ENCODE data around the gene SLC12A7.

Gene SLC12A7

DNA sequence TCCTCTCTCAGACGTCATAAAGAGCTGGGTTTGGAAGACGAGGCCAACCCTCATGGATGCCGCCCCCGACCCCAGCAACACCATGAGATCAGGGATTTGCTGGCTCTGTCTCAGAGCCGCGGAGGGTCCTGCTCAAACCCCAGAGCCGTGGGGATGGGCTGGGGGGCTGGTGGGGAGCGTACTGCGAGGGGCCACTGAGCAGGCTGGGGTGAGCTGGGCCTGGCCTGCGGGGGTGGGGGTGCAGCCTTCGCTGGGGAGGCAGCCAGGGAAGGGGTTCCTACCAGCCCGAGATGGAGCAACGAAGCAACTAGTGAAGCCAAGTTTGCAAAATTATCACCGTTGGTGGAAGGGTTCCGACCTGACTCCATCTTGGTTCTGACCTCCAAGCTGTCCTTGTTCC, 5.1 kb upstream of the SLC12A7 start:
- CTCF ChIA-PET, result interaction anchor here (0.9 to 3.0 kb wide), 5 partner anchors 19 to 106 kb away, joined by 3 to 18 read pairs (median 4); no protein-coding TSS in a partner anchor
- POLR2A ChIA-PET, result interaction anchor here (1.1 to 2.9 kb wide), 5 partner anchors 8 to 227 kb away, joined by 4 to 10 read pairs (median 6); no protein-coding TSS in a partner anchor
- no peak overlapping the region for H3K27ac ChIP-seq (ENCODE audit: extremely low read depth, low read depth, low read length)
- H3K9me3 ChIP-seq (ENCODE audit: control insufficient read depth, insufficient read depth, low read depth, low read length), result no peaks in the 10 kb centered on the region
- H3K4me1 ChIP-seq (ENCODE audit: control insufficient read depth, insufficient read depth, low read length), result peaks cover 16% of the 10 kb centered on the region
- TF ChIP-seq, protein P1, sequence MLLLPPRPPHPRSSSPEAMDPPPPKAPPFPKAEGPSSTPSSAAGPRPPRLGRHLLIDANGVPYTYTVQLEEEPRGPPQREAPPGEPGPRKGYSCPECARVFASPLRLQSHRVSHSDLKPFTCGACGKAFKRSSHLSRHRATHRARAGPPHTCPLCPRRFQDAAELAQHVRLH (tag by site-specific recombination; IDR thresholded peaks at IDR 0.05), result no peak
- no peak for TF ChIP-seq ZNF555 (tag by site-specific recombination; conservative IDR thresholded peaks at IDR 0.05)
- TF ChIP-seq SP7 (tag by site-specific recombination; IDR thresholded peaks at IDR 0.05), result no peak
- TF ChIP-seq, protein P2, sequence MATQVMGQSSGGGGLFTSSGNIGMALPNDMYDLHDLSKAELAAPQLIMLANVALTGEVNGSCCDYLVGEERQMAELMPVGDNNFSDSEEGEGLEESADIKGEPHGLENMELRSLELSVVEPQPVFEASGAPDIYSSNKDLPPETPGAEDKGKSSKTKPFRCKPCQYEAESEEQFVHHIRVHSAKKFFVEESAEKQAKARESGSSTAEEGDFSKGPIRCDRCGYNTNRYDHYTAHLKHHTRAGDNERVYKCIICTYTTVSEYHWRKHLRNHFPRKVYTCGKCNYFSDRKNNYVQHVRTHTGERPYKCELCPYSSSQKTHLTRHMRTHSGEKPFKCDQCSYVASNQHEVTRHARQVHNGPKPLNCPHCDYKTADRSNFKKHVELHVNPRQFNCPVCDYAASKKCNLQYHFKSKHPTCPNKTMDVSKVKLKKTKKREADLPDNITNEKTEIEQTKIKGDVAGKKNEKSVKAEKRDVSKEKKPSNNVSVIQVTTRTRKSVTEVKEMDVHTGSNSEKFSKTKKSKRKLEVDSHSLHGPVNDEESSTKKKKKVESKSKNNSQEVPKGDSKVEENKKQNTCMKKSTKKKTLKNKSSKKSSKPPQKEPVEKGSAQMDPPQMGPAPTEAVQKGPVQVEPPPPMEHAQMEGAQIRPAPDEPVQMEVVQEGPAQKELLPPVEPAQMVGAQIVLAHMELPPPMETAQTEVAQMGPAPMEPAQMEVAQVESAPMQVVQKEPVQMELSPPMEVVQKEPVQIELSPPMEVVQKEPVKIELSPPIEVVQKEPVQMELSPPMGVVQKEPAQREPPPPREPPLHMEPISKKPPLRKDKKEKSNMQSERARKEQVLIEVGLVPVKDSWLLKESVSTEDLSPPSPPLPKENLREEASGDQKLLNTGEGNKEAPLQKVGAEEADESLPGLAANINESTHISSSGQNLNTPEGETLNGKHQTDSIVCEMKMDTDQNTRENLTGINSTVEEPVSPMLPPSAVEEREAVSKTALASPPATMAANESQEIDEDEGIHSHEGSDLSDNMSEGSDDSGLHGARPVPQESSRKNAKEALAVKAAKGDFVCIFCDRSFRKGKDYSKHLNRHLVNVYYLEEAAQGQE (tag by site-specific recombination; IDR thresholded peaks at IDR 0.05), result no peak
- TF ChIP-seq, protein P3, sequence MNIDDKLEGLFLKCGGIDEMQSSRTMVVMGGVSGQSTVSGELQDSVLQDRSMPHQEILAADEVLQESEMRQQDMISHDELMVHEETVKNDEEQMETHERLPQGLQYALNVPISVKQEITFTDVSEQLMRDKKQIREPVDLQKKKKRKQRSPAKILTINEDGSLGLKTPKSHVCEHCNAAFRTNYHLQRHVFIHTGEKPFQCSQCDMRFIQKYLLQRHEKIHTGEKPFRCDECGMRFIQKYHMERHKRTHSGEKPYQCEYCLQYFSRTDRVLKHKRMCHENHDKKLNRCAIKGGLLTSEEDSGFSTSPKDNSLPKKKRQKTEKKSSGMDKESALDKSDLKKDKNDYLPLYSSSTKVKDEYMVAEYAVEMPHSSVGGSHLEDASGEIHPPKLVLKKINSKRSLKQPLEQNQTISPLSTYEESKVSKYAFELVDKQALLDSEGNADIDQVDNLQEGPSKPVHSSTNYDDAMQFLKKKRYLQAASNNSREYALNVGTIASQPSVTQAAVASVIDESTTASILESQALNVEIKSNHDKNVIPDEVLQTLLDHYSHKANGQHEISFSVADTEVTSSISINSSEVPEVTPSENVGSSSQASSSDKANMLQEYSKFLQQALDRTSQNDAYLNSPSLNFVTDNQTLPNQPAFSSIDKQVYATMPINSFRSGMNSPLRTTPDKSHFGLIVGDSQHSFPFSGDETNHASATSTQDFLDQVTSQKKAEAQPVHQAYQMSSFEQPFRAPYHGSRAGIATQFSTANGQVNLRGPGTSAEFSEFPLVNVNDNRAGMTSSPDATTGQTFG (tag by site-specific recombination; IDR thresholded peaks at IDR 0.05; ENCODE audit: borderline replicate concordance), result no peak
- TF ChIP-seq ZNF621 (tag by site-specific recombination; IDR thresholded peaks at IDR 0.05), result no peak
- TF ChIP-seq ZNF610 (tag by site-specific recombination; IDR thresholded peaks at IDR 0.05; ENCODE audit: borderline replicate concordance), result no peak
- TF ChIP-seq, protein P4, sequence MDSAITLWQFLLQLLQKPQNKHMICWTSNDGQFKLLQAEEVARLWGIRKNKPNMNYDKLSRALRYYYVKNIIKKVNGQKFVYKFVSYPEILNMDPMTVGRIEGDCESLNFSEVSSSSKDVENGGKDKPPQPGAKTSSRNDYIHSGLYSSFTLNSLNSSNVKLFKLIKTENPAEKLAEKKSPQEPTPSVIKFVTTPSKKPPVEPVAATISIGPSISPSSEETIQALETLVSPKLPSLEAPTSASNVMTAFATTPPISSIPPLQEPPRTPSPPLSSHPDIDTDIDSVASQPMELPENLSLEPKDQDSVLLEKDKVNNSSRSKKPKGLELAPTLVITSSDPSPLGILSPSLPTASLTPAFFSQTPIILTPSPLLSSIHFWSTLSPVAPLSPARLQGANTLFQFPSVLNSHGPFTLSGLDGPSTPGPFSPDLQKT (IDR thresholded peaks at IDR 0.05; ENCODE audit: borderline replicate concordance, low read depth, low read length), result no peak
- no peak for TF ChIP-seq ZFP69B (tag by site-specific recombination; IDR thresholded peaks at IDR 0.05)
- TF ChIP-seq ZNF510 (tag by site-specific recombination; IDR thresholded peaks at IDR 0.05; ENCODE audit: insufficient replicate concordance), result no peak
- TF ChIP-seq, protein P5, sequence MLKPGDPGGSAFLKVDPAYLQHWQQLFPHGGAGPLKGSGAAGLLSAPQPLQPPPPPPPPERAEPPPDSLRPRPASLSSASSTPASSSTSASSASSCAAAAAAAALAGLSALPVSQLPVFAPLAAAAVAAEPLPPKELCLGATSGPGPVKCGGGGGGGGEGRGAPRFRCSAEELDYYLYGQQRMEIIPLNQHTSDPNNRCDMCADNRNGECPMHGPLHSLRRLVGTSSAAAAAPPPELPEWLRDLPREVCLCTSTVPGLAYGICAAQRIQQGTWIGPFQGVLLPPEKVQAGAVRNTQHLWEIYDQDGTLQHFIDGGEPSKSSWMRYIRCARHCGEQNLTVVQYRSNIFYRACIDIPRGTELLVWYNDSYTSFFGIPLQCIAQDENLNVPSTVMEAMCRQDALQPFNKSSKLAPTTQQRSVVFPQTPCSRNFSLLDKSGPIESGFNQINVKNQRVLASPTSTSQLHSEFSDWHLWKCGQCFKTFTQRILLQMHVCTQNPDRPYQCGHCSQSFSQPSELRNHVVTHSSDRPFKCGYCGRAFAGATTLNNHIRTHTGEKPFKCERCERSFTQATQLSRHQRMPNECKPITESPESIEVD (tag by site-specific recombination; IDR thresholded peaks at IDR 0.05), result no peak
- no peaks in the 10 kb centered on the region for H3K36me3 ChIP-seq (ENCODE audit: control insufficient read depth in 2 of 2, insufficient read depth in 1 of 2, low read length in 2 of 2)
- no peak overlapping the region for H3K4me3 ChIP-seq (ENCODE audit: low read depth, low read length)

DNA sequence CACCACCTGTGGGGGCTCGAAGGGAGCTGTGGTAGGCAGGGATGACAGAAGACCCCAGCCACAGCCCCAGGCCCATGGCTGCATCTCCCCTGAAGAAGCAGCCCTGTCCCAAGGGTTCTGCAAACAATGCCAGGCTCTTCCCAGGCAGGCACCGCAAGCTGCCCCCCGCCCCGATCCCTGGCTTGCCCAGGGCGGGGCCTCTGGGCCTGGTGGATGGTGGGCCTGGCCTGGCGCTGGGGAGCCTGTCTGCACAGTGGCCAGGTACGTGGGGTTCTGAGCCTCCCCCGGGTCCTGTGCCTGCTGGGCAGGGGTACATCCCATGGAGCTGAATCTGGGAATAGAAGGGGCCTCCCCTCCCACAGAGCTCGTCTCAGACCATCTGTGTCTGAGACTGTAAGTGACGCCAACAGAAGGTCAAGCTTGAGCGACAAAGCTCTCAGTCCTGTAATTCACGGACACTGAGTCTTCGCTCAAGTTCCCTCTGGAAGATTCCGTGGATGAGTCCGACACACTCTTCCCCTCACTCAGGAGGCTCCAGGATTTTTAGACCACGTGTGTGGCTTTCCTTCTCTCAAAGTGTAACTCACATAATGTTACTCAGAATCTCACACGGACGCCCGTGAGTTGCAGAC, 4.4 kb upstream of the SLC12A7 start:
- ChIA-PET CTCF (interaction anchor here (2.5 kb wide), 1 partner anchor 58 kb away, joined by 9 read pairs; no protein-coding TSS in a partner anchor), POLR2A (interaction anchor here (2.9 kb wide), 1 partner anchor 10 kb away, joined by 10 read pairs; no protein-coding TSS in a partner anchor)
- no peak overlapping the region for H3K27ac ChIP-seq (ENCODE audit: extremely low read depth, low read depth, low read length)
- 0 out of 2 replicates have a peak, but pooled peaks have one; percentile 2 for TF ChIP-seq SCRT2 (tag by site-specific recombination; IDR thresholded peaks at IDR 0.05)
- TF ChIP-seq ZIC2 (tag by site-specific recombination; IDR thresholded peaks at IDR 0.05), result peak; percentile 22; the same call in 1 of the 2 replicates
- TF ChIP-seq, protein P6, sequence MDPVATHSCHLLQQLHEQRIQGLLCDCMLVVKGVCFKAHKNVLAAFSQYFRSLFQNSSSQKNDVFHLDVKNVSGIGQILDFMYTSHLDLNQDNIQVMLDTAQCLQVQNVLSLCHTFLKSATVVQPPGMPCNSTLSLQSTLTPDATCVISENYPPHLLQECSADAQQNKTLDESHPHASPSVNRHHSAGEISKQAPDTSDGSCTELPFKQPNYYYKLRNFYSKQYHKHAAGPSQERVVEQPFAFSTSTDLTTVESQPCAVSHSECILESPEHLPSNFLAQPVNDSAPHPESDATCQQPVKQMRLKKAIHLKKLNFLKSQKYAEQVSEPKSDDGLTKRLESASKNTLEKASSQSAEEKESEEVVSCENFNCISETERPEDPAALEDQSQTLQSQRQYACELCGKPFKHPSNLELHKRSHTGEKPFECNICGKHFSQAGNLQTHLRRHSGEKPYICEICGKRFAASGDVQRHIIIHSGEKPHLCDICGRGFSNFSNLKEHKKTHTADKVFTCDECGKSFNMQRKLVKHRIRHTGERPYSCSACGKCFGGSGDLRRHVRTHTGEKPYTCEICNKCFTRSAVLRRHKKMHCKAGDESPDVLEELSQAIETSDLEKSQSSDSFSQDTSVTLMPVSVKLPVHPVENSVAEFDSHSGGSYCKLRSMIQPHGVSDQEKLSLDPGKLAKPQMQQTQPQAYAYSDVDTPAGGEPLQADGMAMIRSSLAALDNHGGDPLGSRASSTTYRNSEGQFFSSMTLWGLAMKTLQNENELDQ (tag by site-specific recombination; IDR thresholded peaks at IDR 0.05; ENCODE audit: low read depth), result no peak
- peaks cover 16% of the 10 kb centered on the region for H3K4me1 ChIP-seq (ENCODE audit: control insufficient read depth, insufficient read depth, low read length)
- no peaks in the 10 kb centered on the region for H3K9me3 ChIP-seq (ENCODE audit: control insufficient read depth, insufficient read depth, low read depth, low read length)
- H3K4me3 ChIP-seq (ENCODE audit: low read depth, low read length), result no peak overlapping the region
- H3K36me3 ChIP-seq (ENCODE audit: control insufficient read depth in 2 of 2, insufficient read depth in 1 of 2, low read length in 2 of 2), result no peaks in the 10 kb centered on the region
